OCI-M1 (cell line): ENCODE results near the gene CCDC116.
"Not testable (repeated sequence)": the region's sequence is repeated elsewhere in the genome, so short reads cannot be mapped to it uniquely, and the experiment has no call there.

Experiments
- DNase-seq: peaks from one replicate; lab custom pipeline; 2025; lab: John Stamatoyannopoulos, UW

The CCDC116 gene

GRCh38 chr22:21652010-21652546 is 19.5 kb downstream of the CCDC116 start:
- peak; percentile 97 for DNase-seq

- no peak for DNase-seq
These were observed 20.3 kb downstream of the CCDC116 start for GRCh38 chr22:21652547-21653545.

- no peak for DNase-seq
These were observed 24.4 kb downstream of the CCDC116 start for GRCh38 chr22:21657020-21657359.

GRCh38 chr22:21657360-21658032 is 24.9 kb downstream of the CCDC116 start:
- DNase-seq = peak; percentile 94

- peak; percentile 39 for DNase-seq
These were observed 27.4 kb downstream of the CCDC116 start for GRCh38 chr22:21659864-21660525.

GRCh38 chr22:21660904-21661303 is 28.3 kb downstream of the CCDC116 start:
- no peak for DNase-seq

GRCh38 chr22:21661991-21662390 is 29.4 kb downstream of the CCDC116 start:
- no peak for DNase-seq

- DNase-seq = no peak
These were observed 31.2 kb downstream of the CCDC116 start for GRCh38 chr22:21663738-21664137.

GRCh38 chr22:21665047-21665851 is 32.7 kb downstream of the CCDC116 start:
- DNase-seq = no peak

- no peak for DNase-seq
These were observed 34.2 kb downstream of the CCDC116 start for GRCh38 chr22:21666786-21667185.

- no peak for DNase-seq
These were observed 36.5 kb downstream of the CCDC116 start for GRCh38 chr22:21669026-21669425.

GRCh38 chr22:21672107-21672629 is 39.6 kb downstream of the CCDC116 start:
- no peak for DNase-seq

- no peak for DNase-seq
These were observed 41.2 kb downstream of the CCDC116 start for GRCh38 chr22:21673534-21674321.

- no peak for DNase-seq
These were observed 42.2 kb downstream of the CCDC116 start for GRCh38 chr22:21674638-21675245.

GRCh38 chr22:21677606-21678443 is 45.3 kb downstream of the CCDC116 start:
- no peak for DNase-seq

GRCh38 chr22:21678842-21679241 is 46.3 kb downstream of the CCDC116 start:
- not testable (repeated sequence) for DNase-seq

- no peak for DNase-seq
These were observed 46.8 kb downstream of the CCDC116 start for GRCh38 chr22:21679383-21679782.

- no peak for DNase-seq
These were observed 48.4 kb downstream of the CCDC116 start for GRCh38 chr22:21680830-21681565.
